ENCODE results near the gene COMMD3. TPM values are rescaled to one million over a fixed set of nuclear protein-coding genes. Genes with fewer than 3 reads are reported as not detected.

COMMD3 gene
- total RNA-seq, 1 experiment from 2014 or later: 2.6 TPM

- TF ChIP-seq ZNF532 (CRISPR knock-in tag; IDR thresholded peaks at IDR 0.05; ENCODE audit: borderline replicate concordance): no peak
- no peak for TF ChIP-seq TCF7 (CRISPR knock-in tag; IDR thresholded peaks at IDR 0.05; ENCODE audit: low read depth)
- no peak for TF ChIP-seq IRF1 (CRISPR knock-in tag; IDR thresholded peaks at IDR 0.05)
- TF ChIP-seq GTF2I (CRISPR knock-in tag; conservative IDR thresholded peaks at IDR 0.05): no peak
- TF ChIP-seq NR3C1 (CRISPR knock-in tag; conservative IDR thresholded peaks at IDR 0.05; ENCODE audit: low read depth): no peak
- no peak for TF ChIP-seq AR (CRISPR knock-in tag; IDR thresholded peaks at IDR 0.05)
These were observed 47.7 kb upstream of the COMMD3 start (continued) for GRCh38 chr10:22268503-22268902.

- no peaks in the 10 kb centered on the region for H3K9me3 Mint-ChIP-seq
- ChIA-PET CTCF (no interaction called here), POLR2A (no interaction called here)
- no peaks in the 10 kb centered on the region for H3K4me1 Mint-ChIP-seq
- H3K4me3 Mint-ChIP-seq: no peak overlapping the region
- DNase-seq (ENCODE audit: low spot score) (no peak), ATAC-seq (no peak)
- TF ChIP-seq KAT7 (CRISPR knock-in tag; IDR thresholded peaks at IDR 0.05; ENCODE audit: borderline replicate concordance) (no peak), ZSCAN18 (CRISPR knock-in tag; IDR thresholded peaks at IDR 0.05) (no peak), TEAD4 (CRISPR knock-in tag; IDR thresholded peaks at IDR 0.05) (no peak), TCF7 (CRISPR knock-in tag; IDR thresholded peaks at IDR 0.05; ENCODE audit: low read depth) (no peak), GABPB1 (CRISPR knock-in tag; IDR thresholded peaks at IDR 0.05) (no peak)
- peaks cover 1% of the 10 kb centered on the region; the same call in 1 of the 2 replicates for H3K27me3 Mint-ChIP-seq (ENCODE audit: low read depth)
- H3K27ac Mint-ChIP-seq: no peak overlapping the region
- no peaks in the 10 kb centered on the region for H3K36me3 Mint-ChIP-seq
These were observed 44.4 kb upstream of the COMMD3 start for GRCh38 chr10:22271786-22272185.

- ATAC-seq: no peak
These were observed 37.8 kb upstream of the COMMD3 start for GRCh38 chr10:22278441-22278782.

More at GRCh38 chr10:22278441-22278782, 37.8 kb upstream of the COMMD3 start:
- Mint-ChIP-seq H3K4me3 (no peak overlapping the region), H3K27me3 (ENCODE audit: low read depth) (no peaks in the 10 kb centered on the region; the same call in 1 of the 2 replicates), H3K36me3 (no peaks in the 10 kb centered on the region), H3K27ac (no peak overlapping the region), H3K4me1 (peaks cover 34% of the 10 kb centered on the region), H3K9me3 (no peaks in the 10 kb centered on the region)
- TF ChIP-seq ATF1 (CRISPR knock-in tag; IDR thresholded peaks at IDR 0.05) (no peak), IRF2 (CRISPR knock-in tag; IDR thresholded peaks at IDR 0.05; ENCODE audit: borderline replicate concordance, low read depth) (no peak), E2F4 (CRISPR knock-in tag; IDR thresholded peaks at IDR 0.05; ENCODE audit: borderline replicate concordance, low read depth) (no peak), SOX15 (CRISPR knock-in tag; IDR thresholded peaks at IDR 0.05) (no peak), CREM (CRISPR knock-in tag; IDR thresholded peaks at IDR 0.05) (no peak), NR1H2 (CRISPR knock-in tag; IDR thresholded peaks at IDR 0.05) (no peak)
- ChIA-PET CTCF (no interaction called here), POLR2A (no interaction called here)
- no peak for DNase-seq (ENCODE audit: low spot score)
